ENCODE results near the gene GALNT2. TPM values are rescaled to one million over a fixed set of nuclear protein-coding genes. Genes with fewer than 3 reads are reported as not detected.

GALNT2 gene
- polyA plus RNA-seq, 2 of the 4 experiments (the other 2 are of a cell fraction) = 66.9 to 114 TPM

DNA sequence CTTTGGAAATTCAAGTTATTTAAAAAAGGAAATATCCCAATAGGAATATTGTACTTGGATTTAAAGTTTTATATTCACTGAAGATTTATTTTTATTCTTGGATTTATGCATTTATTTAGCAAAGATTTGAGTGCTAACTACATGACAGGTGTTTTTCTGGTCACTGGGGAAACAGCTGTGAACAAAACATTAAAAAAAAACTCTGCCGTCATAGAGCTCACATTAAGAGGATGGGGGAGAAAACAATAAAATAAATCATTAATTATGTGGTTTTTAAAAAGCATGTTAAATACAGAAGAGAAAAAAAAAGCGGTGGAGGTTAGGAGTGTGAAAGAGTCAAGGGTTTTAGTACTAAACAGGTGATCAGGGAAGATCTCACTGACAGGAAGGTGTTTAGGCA is 149.9 kb downstream of the GALNT2 start:
- FAIRE-seq = no peak
- POLR2A ChIA-PET = interaction anchor here (0.5 kb wide), 1 partner anchor 1541 kb away, joined by 4 read pairs; no protein-coding TSS in a partner anchor
- WGBS (ENCODE audit: missing lambda C conversion rate) = 93% methylated on average over 2 of the region's 2 CpGs
- Histone ChIP-seq H3K27ac (no peak overlapping the region), H3K4me1 (no peaks in the 10 kb centered on the region), H3K4me2 (no peak overlapping the region), H3K9me3 (no peaks in the 10 kb centered on the region), H3K4me3 (no peak overlapping the region)
- no peak for DNase-seq (ENCODE audit: low read depth in 1 of 2, low spot score in 1 of 2)
- ATAC-seq = no peak
- CTCF ChIA-PET = interaction anchor here (1.4 kb wide), 1 partner anchor 52 kb away, joined by 3 read pairs; no protein-coding TSS in a partner anchor
- no peak for TF ChIP-seq TP53 (CRISPR knock-in tag; IDR thresholded peaks at IDR 0.05)
- TF ChIP-seq ESRRA (IDR thresholded peaks at IDR 0.05; ENCODE audit: borderline replicate concordance, low read length) = no peak
- no peak for TF ChIP-seq MAZ (IDR thresholded peaks at IDR 0.05; ENCODE audit: borderline replicate concordance, low read depth, low read length)
- no peak for TF ChIP-seq KDM5A (IDR thresholded peaks at IDR 0.05)
- TF ChIP-seq KDM1A (IDR thresholded peaks at IDR 0.05; ENCODE audit: low read depth) = no peak
- TF ChIP-seq CBX8 (IDR thresholded peaks at IDR 0.05) = no peak
- TF ChIP-seq RAD21 (conservative IDR thresholded peaks at IDR 0.05 in 1 of 2, IDR thresholded peaks at IDR 0.05 in 1 of 2) = no peak
- TF ChIP-seq MAFK (IDR thresholded peaks at IDR 0.05; ENCODE audit: partially characterized antibody) = no peak
- no peak for TF ChIP-seq HOXB13 (CRISPR knock-in tag; IDR thresholded peaks at IDR 0.05; ENCODE audit: low read depth)
- TF ChIP-seq ZSCAN20 (CRISPR knock-in tag; IDR thresholded peaks at IDR 0.05) = no peak
- TF ChIP-seq CHD2 (IDR thresholded peaks at IDR 0.05; ENCODE audit: low read length, partially characterized antibody) = no peak
- TF ChIP-seq, protein P1, sequence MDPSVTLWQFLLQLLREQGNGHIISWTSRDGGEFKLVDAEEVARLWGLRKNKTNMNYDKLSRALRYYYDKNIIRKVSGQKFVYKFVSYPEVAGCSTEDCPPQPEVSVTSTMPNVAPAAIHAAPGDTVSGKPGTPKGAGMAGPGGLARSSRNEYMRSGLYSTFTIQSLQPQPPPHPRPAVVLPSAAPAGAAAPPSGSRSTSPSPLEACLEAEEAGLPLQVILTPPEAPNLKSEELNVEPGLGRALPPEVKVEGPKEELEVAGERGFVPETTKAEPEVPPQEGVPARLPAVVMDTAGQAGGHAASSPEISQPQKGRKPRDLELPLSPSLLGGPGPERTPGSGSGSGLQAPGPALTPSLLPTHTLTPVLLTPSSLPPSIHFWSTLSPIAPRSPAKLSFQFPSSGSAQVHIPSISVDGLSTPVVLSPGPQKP (IDR thresholded peaks at IDR 0.05; ENCODE audit: low read depth, low read length) = no peak
- TF ChIP-seq, protein P2, sequence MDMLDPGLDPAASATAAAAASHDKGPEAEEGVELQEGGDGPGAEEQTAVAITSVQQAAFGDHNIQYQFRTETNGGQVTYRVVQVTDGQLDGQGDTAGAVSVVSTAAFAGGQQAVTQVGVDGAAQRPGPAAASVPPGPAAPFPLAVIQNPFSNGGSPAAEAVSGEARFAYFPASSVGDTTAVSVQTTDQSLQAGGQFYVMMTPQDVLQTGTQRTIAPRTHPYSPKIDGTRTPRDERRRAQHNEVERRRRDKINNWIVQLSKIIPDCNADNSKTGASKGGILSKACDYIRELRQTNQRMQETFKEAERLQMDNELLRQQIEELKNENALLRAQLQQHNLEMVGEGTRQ (IDR thresholded peaks at IDR 0.05) = no peak
- no peak for TF ChIP-seq CHD4 (IDR thresholded peaks at IDR 0.05; ENCODE audit: borderline replicate concordance)
- TF ChIP-seq PHF8 (IDR thresholded peaks at IDR 0.05; ENCODE audit: borderline replicate concordance, low read depth) = no peak
- TF ChIP-seq, protein P3, sequence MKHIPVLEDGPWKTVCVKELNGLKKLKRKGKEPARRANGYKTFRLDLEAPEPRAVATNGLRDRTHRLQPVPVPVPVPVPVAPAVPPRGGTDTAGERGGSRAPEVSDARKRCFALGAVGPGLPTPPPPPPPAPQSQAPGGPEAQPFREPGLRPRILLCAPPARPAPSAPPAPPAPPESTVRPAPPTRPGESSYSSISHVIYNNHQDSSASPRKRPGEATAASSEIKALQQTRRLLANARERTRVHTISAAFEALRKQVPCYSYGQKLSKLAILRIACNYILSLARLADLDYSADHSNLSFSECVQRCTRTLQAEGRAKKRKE (CRISPR knock-in tag; IDR thresholded peaks at IDR 0.05; ENCODE audit: low read depth) = no peak
- TF ChIP-seq, protein P4, sequence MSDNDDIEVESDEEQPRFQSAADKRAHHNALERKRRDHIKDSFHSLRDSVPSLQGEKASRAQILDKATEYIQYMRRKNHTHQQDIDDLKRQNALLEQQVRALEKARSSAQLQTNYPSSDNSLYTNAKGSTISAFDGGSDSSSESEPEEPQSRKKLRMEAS (IDR thresholded peaks at IDR 0.05) = no peak
- TF ChIP-seq RCOR1 (IDR thresholded peaks at IDR 0.05; ENCODE audit: low read depth, low read length) = no peak
- TF ChIP-seq NPAS2 (CRISPR knock-in tag; IDR thresholded peaks at IDR 0.05; ENCODE audit: borderline replicate concordance) = no peak
- no peak for TF ChIP-seq JUNB (IDR thresholded peaks at IDR 0.05)

DNA sequence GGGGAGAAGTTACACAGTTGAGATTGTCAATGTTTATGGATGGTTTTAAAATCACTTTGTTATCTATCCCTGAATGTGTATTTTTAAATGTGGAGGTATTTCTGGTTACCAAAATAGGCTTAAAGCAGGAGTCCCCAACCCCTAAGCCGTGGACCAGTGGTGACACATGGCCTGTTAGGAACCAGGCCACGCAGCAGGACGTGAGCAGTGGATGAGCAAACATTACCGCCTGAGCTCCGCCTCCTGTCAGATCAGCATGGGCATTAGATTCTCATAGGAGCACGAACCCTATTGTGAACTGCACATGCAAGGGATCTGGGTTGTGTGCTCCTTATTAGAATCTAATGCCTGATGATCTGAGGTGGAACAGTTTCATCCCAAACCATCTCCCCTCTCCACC is 151.6 kb downstream of the GALNT2 start:
- no peak overlapping the region for H3K4me3 ChIP-seq
- no peaks in the 10 kb centered on the region for H3K4me1 ChIP-seq
- ATAC-seq (no peak), FAIRE-seq (no peak), DNase-seq (ENCODE audit: low read depth in 1 of 2, low spot score in 1 of 2) (no peak)
- POLR2A ChIA-PET = no interaction called here
- H3K27ac ChIP-seq = no peak overlapping the region
- H3K4me2 ChIP-seq = no peak overlapping the region
- 91% methylated on average over 6 of the region's 6 CpGs for WGBS (ENCODE audit: missing lambda C conversion rate)
- TF ChIP-seq HOXA7 (CRISPR knock-in tag; IDR thresholded peaks at IDR 0.05) = no peak
- no peak for TF ChIP-seq MAFK (IDR thresholded peaks at IDR 0.05; ENCODE audit: partially characterized antibody)
- no peak for TF ChIP-seq NR3C1 (IDR thresholded peaks at IDR 0.05)
- TF ChIP-seq BHLHE40 (IDR thresholded peaks at IDR 0.05; ENCODE audit: low read depth, low read length) = no peak
- no peak for TF ChIP-seq CHD2 (IDR thresholded peaks at IDR 0.05; ENCODE audit: low read length, partially characterized antibody)
- TF ChIP-seq, protein P5, sequence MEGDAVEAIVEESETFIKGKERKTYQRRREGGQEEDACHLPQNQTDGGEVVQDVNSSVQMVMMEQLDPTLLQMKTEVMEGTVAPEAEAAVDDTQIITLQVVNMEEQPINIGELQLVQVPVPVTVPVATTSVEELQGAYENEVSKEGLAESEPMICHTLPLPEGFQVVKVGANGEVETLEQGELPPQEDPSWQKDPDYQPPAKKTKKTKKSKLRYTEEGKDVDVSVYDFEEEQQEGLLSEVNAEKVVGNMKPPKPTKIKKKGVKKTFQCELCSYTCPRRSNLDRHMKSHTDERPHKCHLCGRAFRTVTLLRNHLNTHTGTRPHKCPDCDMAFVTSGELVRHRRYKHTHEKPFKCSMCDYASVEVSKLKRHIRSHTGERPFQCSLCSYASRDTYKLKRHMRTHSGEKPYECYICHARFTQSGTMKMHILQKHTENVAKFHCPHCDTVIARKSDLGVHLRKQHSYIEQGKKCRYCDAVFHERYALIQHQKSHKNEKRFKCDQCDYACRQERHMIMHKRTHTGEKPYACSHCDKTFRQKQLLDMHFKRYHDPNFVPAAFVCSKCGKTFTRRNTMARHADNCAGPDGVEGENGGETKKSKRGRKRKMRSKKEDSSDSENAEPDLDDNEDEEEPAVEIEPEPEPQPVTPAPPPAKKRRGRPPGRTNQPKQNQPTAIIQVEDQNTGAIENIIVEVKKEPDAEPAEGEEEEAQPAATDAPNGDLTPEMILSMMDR (IDR thresholded peaks at IDR 0.05) = no peak
- no peak for TF ChIP-seq JUNB (IDR thresholded peaks at IDR 0.05)
- TF ChIP-seq FOSB (CRISPR knock-in tag; IDR thresholded peaks at IDR 0.05) = no peak
- no peak for TF ChIP-seq ESRRA (IDR thresholded peaks at IDR 0.05; ENCODE audit: borderline replicate concordance, low read length)
- TF ChIP-seq CBX2 (IDR thresholded peaks at IDR 0.05; ENCODE audit: borderline replicate concordance, low read depth) = no peak
- CTCF ChIA-PET = interaction anchor here (0.9 kb wide), 1 partner anchor 13 kb away, joined by 3 read pairs; no protein-coding TSS in a partner anchor
- H3K9me3 ChIP-seq = no peaks in the 10 kb centered on the region

Data from A549 (cell line).